Smooth muscle cell (in vitro differentiated cells): Measurements from ENCODE around the gene KLHL2. TPM values are rescaled to one million over a fixed set of nuclear protein-coding genes. Genes with fewer than 3 reads are reported as not detected.

Experiments used
- DNase-seq: peaks from one replicate; lab custom pipeline; 2025; ENCODE audit not compliant: unreplicated experiment; lab: John Stamatoyannopoulos, UW
- H2AFZ ChIP-seq: fragments of 200-600 bp; sonication (generic); 2 replicates; pipeline ENCODE4 v1.6.0; 2016; ENCODE audit warnings: antibody characterized with exemption, low read depth, mild to moderate bottlenecking
- H3F3A ChIP-seq: fragments of 200-600 bp; sonication (generic); 2 replicates; pipeline ENCODE4 v1.6.0; 2017; ENCODE audit warnings: antibody characterized with exemption, low read depth
- H3K27ac ChIP-seq: fragments of 200-600 bp; sonication (generic); 2 replicates; pipeline ENCODE4 v1.5.1; 2016; ENCODE audit warnings: low read depth, mild to moderate bottlenecking
- H3K27me3 ChIP-seq: fragments of 200-600 bp; sonication (generic); 2 replicates; pipeline ENCODE4 v1.6.1; 2016; ENCODE audit warnings: low read depth, mild to moderate bottlenecking
- H3K36me3 ChIP-seq: fragments of 200-600 bp; sonication (generic); 2 replicates; pipeline ENCODE4 v1.5.1; 2016; ENCODE audit warnings: low read depth
- H3K4me1 ChIP-seq: fragments of 200-600 bp; sonication (generic); 2 replicates; pipeline ENCODE4 v1.5.1; 2016; ENCODE audit warnings: low read depth
- H3K4me2 ChIP-seq: fragments of 200-600 bp; sonication (generic); 2 replicates; pipeline ENCODE4 v1.6.0; 2016; ENCODE audit warnings: mild to moderate bottlenecking
- H3K4me3 ChIP-seq: fragments of 200-600 bp; sonication (generic); 2 replicates; pipeline ENCODE4 v1.5.1; 2016; ENCODE audit warnings: mild to moderate bottlenecking
- H3K79me2 ChIP-seq: fragments of 200-600 bp; sonication (generic); 2 replicates; pipeline ENCODE4 v1.6.0; 2016; ENCODE audit warnings: low read depth, mild to moderate bottlenecking
- H3K9ac ChIP-seq: fragments of 200-600 bp; sonication (generic); 2 replicates; pipeline ENCODE4 v1.6.0; 2016; ENCODE audit warnings: low read depth
- H3K9me3 ChIP-seq: fragments of 200-600 bp; sonication (generic); replicated peaks from 2 replicates; pipeline ENCODE4 v1.5.1; 2016; ENCODE audit warnings: low read depth
- H4K20me1 ChIP-seq: fragments of 200-600 bp; sonication (generic); 2 replicates; pipeline ENCODE4 v1.6.0; 2016; ENCODE audit warnings: low read depth
- CTCF ChIP-seq: fragments of 200-600 bp; sonication (generic); IDR thresholded peaks from 2 replicates; pipeline ENCODE4 v1.5.1; 2017; ENCODE audit warnings: borderline replicate concordance, mild to moderate bottlenecking, antibody characterized with exemption; ENCODE audit not compliant: insufficient read depth, poor library complexity, severe bottlenecking
- WGBS: methylation state at CpG from one replicate; pipeline ENCODE4 v1.1.7; 2016; ENCODE audit warnings: low lambda C conversion rate; 5-methylcytosine and 5-hydroxymethylcytosine counted together
- polyA plus RNA-seq: library from polyadenylated mRNA; unstranded; fragments of >200 nt; fragmentation: Nextera tagmentation; extraction: Ambion mirVana; gene quantifications from 2 replicates; pipeline ENCODE4 v1.2.1, GENCODE V29; 2016
- total RNA-seq: library from RNA; depleted of rRNA; stranded (reverse); fragments of >200 nt; gene quantifications from 2 replicates; pipeline ENCODE4 v1.2.3, GENCODE V29; 2014

The KLHL2 gene
- total and polyA plus RNA-seq, 2 experiments from 2014 or later, result 2.6 to 18.6 TPM

- H3K27me3 ChIP-seq, result no peaks in the 10 kb centered on the region
- no peak overlapping the region for H3K9ac ChIP-seq
- H2AFZ ChIP-seq, result no peak overlapping the region
- no peak overlapping the region for H3K4me2 ChIP-seq
- no peaks in the 10 kb centered on the region for H3K9me3 ChIP-seq
- no peak overlapping the region for H3K27ac ChIP-seq
- no peaks in the 10 kb centered on the region for H3K36me3 ChIP-seq
- H3K4me1 ChIP-seq, result no peaks in the 10 kb centered on the region
- no peaks in the 10 kb centered on the region for H3F3A ChIP-seq
- DNase-seq, result no peak
- no peaks in the 10 kb centered on the region for H4K20me1 ChIP-seq
- H3K79me2 ChIP-seq, result no peaks in the 10 kb centered on the region
- H3K4me3 ChIP-seq, result no peak overlapping the region
- no peak for TF ChIP-seq CTCF
- 89% methylated on average over 1 of the region's 1 CpG for WGBS
These were observed 14.9 kb upstream of the KLHL2 start for GRCh38 chr4:165192500-165192898.

DNA sequence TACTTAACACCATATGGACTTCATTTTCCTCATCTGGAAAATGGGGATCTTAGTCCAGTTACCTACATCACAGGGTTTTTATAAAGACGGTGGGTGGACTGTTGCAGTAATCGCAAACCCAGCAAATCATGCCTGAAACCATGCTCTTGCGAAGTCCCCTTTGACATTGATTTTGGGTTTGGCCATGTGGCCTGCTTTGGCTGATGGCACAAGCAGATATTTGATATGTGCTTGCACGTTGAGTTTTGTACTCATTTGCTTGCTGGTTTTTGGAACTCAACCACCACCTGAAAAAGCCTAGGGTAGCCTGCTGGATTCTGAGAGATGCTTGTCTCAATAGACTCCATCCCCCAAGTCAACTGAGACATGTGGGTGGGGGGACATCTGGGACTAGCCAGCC is 14.4 kb upstream of the KLHL2 start:
- H2AFZ ChIP-seq, result no peak overlapping the region

DNA sequence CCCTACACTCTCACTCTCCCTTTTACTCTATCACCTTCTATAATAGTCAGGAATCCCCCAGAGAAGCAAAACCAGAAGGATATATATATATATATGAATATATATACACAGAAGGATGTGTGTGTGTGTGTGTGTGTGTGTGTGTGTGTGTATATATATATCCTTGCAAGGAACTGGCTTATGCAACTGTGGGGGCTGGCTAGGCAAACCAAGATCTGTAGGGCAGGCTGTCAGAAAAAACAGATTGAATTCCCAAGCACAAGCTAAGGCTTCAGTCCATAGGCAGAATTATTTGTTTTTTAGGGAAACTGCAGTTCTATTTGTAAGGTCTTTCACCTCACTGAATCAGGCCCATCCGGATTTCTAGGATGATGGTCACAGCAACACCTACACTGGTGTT is 13.0 kb upstream of the KLHL2 start:
- H2AFZ ChIP-seq, result no peak overlapping the region
- H3K27me3 ChIP-seq, result no peaks in the 10 kb centered on the region
- H4K20me1 ChIP-seq, result no peaks in the 10 kb centered on the region
- H3K4me2 ChIP-seq, result no peak overlapping the region
- H3K9ac ChIP-seq, result no peak overlapping the region
- H3K9me3 ChIP-seq, result no peaks in the 10 kb centered on the region
- H3K4me1 ChIP-seq, result no peaks in the 10 kb centered on the region
- no peak overlapping the region for H3K4me3 ChIP-seq
- 88% methylated on average over 1 of the region's 1 CpG for WGBS
- no peaks in the 10 kb centered on the region for H3F3A ChIP-seq
- DNase-seq, result no peak
- no peaks in the 10 kb centered on the region for H3K36me3 ChIP-seq
- TF ChIP-seq CTCF, result no peak
- no peak overlapping the region for H3K27ac ChIP-seq
- H3K79me2 ChIP-seq, result no peaks in the 10 kb centered on the region

More for the DNA sequence above, 14.4 kb upstream of the KLHL2 start:
- no peak overlapping the region for H3K9ac ChIP-seq
- H3K36me3 ChIP-seq, result no peaks in the 10 kb centered on the region
- no peaks in the 10 kb centered on the region for H3K79me2 ChIP-seq
- no peaks in the 10 kb centered on the region for H3F3A ChIP-seq
- 90% methylated on average over 4 of the region's 4 CpGs for WGBS
- TF ChIP-seq CTCF, result no peak
- H3K9me3 ChIP-seq, result no peaks in the 10 kb centered on the region
- H3K27ac ChIP-seq, result no peak overlapping the region
- no peak for DNase-seq
- no peaks in the 10 kb centered on the region for H3K27me3 ChIP-seq
- H3K4me1 ChIP-seq, result no peaks in the 10 kb centered on the region
- no peaks in the 10 kb centered on the region for H4K20me1 ChIP-seq
- H3K4me2 ChIP-seq, result no peak overlapping the region
- no peak overlapping the region for H3K4me3 ChIP-seq

DNA sequence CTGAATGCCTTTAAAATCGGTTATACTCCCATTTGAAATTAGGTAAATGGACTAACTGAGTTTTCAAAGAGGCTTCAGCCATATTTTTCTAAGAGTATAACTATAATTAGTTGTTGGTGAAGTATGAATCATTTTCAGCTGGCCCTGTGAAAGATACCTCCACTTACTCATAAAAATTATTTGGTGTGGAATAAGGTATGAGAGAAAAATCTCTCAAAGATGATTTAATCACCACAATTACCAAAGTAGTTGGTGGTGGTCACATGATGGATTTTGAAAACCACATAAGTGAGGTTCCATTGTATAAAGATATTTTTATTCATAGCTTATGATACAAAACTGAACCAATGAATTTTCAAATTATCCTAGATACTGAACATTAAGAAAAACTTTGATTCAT is 9.0 kb upstream of the KLHL2 start:
- WGBS, result 74% methylated on average over 1 of the region's 1 CpG

More for the DNA sequence above, 9.0 kb upstream of the KLHL2 start:
- H3K9ac ChIP-seq, result no peak overlapping the region
- no peak overlapping the region for H3K4me3 ChIP-seq
- no peak for TF ChIP-seq CTCF
- no peaks in the 10 kb centered on the region for H3K27me3 ChIP-seq
- H3K4me2 ChIP-seq, result no peak overlapping the region
- no peak overlapping the region for H2AFZ ChIP-seq
- no peak overlapping the region for H3K27ac ChIP-seq
- no peaks in the 10 kb centered on the region for H3K4me1 ChIP-seq
- no peak for DNase-seq
- no peaks in the 10 kb centered on the region for H4K20me1 ChIP-seq
- H3K36me3 ChIP-seq, result no peaks in the 10 kb centered on the region
- H3F3A ChIP-seq, result no peaks in the 10 kb centered on the region
- H3K9me3 ChIP-seq, result no peaks in the 10 kb centered on the region
- H3K79me2 ChIP-seq, result no peaks in the 10 kb centered on the region
